ENCODE results near the gene COL5A3. TPM values are rescaled to one million over a fixed set of nuclear protein-coding genes. Genes with fewer than 3 reads are reported as not detected.
A peak's percentile ranks its signal among the peaks of the same experiment; 100 is the strongest.

The COL5A3 gene
- total and polyA plus RNA-seq, 2 experiments from 2014 or later = 1.0 to 1.2 TPM

DNA sequence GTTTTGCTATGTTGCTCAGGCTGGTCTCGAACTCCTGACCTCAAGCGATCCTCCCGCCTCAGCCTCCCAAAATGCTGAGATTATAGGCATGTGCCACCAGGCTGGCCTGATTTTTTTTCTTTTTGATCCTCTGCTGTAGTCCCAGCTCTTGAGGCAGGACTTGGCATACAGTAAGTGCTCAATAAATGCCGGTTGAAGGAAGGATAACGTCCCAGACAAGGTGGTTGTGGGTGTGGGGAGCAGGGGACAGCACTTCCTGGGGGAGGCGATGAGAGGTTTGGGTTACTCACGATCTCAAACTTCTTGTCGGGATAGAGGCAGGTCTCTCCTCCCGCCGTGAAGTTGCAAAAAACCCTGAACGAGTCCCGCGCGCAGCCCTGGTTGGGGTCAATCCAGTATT is 44.3 kb downstream of the COL5A3 start:
- no peak for TF ChIP-seq EZH2phosphoT487 (IDR thresholded peaks at IDR 0.05; ENCODE audit: unreplicated experiment)
- no peak for TF ChIP-seq POLR2AphosphoS5 (IDR thresholded peaks at IDR 0.05; ENCODE audit: low read depth)
- TF ChIP-seq REST (IDR thresholded peaks at IDR 0.05; ENCODE audit: unreplicated experiment) = no peak
- TF ChIP-seq ZNF462 (CRISPR knock-in tag; IDR thresholded peaks at IDR 0.05) = no peak
- TF ChIP-seq, protein P1, sequence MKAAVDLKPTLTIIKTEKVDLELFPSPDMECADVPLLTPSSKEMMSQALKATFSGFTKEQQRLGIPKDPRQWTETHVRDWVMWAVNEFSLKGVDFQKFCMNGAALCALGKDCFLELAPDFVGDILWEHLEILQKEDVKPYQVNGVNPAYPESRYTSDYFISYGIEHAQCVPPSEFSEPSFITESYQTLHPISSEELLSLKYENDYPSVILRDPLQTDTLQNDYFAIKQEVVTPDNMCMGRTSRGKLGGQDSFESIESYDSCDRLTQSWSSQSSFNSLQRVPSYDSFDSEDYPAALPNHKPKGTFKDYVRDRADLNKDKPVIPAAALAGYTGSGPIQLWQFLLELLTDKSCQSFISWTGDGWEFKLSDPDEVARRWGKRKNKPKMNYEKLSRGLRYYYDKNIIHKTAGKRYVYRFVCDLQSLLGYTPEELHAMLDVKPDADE (IDR thresholded peaks at IDR 0.05) = no peak
- no peak for TF ChIP-seq EZH2 (IDR thresholded peaks at IDR 0.05; ENCODE audit: low read depth, unreplicated experiment)
- no peak for TF ChIP-seq STAT1 (IDR thresholded peaks at IDR 0.05; ENCODE audit: unreplicated experiment)
- TF ChIP-seq ZNF114 (CRISPR knock-in tag; IDR thresholded peaks at IDR 0.05) = no peak
- TF ChIP-seq JUNB (IDR thresholded peaks at IDR 0.05; ENCODE audit: unreplicated experiment) = no peak
- TF ChIP-seq, protein P2, sequence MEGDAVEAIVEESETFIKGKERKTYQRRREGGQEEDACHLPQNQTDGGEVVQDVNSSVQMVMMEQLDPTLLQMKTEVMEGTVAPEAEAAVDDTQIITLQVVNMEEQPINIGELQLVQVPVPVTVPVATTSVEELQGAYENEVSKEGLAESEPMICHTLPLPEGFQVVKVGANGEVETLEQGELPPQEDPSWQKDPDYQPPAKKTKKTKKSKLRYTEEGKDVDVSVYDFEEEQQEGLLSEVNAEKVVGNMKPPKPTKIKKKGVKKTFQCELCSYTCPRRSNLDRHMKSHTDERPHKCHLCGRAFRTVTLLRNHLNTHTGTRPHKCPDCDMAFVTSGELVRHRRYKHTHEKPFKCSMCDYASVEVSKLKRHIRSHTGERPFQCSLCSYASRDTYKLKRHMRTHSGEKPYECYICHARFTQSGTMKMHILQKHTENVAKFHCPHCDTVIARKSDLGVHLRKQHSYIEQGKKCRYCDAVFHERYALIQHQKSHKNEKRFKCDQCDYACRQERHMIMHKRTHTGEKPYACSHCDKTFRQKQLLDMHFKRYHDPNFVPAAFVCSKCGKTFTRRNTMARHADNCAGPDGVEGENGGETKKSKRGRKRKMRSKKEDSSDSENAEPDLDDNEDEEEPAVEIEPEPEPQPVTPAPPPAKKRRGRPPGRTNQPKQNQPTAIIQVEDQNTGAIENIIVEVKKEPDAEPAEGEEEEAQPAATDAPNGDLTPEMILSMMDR (conservative IDR thresholded peaks at IDR 0.05; ENCODE audit: low read depth in 2 of 2) = no peak
- TF ChIP-seq NANOG (IDR thresholded peaks at IDR 0.05; ENCODE audit: borderline replicate concordance) = no peak
- no peak for TF ChIP-seq CREB1 (CRISPR knock-in tag; IDR thresholded peaks at IDR 0.05; ENCODE audit: low read depth)
- no peak for TF ChIP-seq ZNF331 (CRISPR knock-in tag; IDR thresholded peaks at IDR 0.05; ENCODE audit: low read depth)
- Histone ChIP-seq H3K4me1 (ENCODE audit: insufficient read depth) (peaks cover 10% of the 10 kb centered on the region; the same call in 1 of the 2 replicates), H3K36me3 (ENCODE audit: insufficient read depth) (no peaks in the 10 kb centered on the region), H3F3A (replicated peaks; ENCODE audit: low read depth) (no peaks in the 10 kb centered on the region), H3K27me3 (ENCODE audit: insufficient read depth) (peaks cover 16% of the 10 kb centered on the region), H3K4me3 (peak overlapping the region; percentile 61), H3K27ac (ENCODE audit: low read depth) (no peak overlapping the region), H3K79me2 (replicated peaks; ENCODE audit: insufficient read depth) (no peaks in the 10 kb centered on the region), H3K4me2 (peak overlapping the region; percentile 75), H3K9me2 (ENCODE audit: insufficient read depth) (no peaks in the 10 kb centered on the region), H4K20me1 (replicated peaks; ENCODE audit: insufficient read depth) (no peaks in the 10 kb centered on the region), H2AFZ (peak overlapping the region; percentile 96)
- Mint-ChIP-seq H3K9me3 (no peaks in the 10 kb centered on the region; the same call in 1 of the 3 replicates), H3K4me3 (peak overlapping the region; percentile 62), H3K27me3 (ENCODE audit: insufficient read depth, low read depth, poor library complexity) (peaks cover 18% of the 10 kb centered on the region), H3K36me3 (ENCODE audit: low read depth) (peaks cover under 1% of the 10 kb centered on the region; the same call in 2 of the 3 replicates), H3K4me1 (peaks cover 8% of the 10 kb centered on the region), H3K27ac (no peak overlapping the region)
- ATAC-seq (peak; percentile 43), DNase-seq (ENCODE audit: low spot score) (no peak)
